ENCODE measurements around the gene EXOC6B.

EXOC6B gene

DNA sequence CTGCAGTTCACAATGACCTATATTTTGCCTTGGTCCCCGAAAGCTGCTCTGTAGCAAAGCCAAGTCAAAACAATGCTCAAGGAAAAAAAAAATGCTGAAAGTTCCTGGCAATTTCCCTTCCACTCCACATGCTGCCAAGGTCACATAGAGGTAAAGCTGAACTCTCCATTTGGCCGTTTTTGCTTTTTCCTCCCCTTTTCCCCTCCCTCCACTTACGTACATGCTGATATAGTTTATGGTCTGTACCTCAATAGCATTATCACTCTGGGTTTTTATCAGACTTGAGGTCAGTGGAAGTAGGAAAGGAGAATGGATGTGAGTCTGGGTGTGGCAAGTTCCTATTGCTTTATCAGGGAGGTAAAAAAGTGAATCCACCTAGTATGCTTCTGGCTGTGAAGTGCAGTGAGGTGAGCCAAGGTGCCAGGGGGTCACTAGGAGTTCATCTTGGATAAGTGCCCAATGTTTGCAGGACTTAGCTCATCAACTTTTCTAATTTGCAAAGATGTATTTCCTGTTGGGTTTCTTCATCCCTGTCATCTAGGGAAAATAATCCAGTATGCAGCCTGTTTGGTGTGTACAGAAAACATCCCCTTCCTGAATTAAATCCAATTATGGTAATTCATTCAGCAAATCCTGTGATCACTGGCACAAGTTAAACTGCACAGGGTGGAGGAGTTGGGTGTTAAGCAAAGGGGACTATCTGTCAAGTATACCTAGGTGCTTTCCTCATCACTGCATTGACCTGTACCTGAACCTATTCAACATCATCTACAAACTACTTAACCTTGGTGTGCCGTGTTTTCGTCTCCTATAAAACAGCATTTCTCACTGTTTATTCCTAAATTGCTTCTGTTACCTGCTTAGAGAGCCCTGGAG, 553.8 kb downstream of the EXOC6B start:
- no peak overlapping the region for H3K27ac ChIP-seq
- no peak for TF ChIP-seq ZFX (IDR thresholded peaks at IDR 0.05; ENCODE audit: borderline replicate concordance)
- TF ChIP-seq CTCF (IDR thresholded peaks at IDR 0.05), result no peak

DNA sequence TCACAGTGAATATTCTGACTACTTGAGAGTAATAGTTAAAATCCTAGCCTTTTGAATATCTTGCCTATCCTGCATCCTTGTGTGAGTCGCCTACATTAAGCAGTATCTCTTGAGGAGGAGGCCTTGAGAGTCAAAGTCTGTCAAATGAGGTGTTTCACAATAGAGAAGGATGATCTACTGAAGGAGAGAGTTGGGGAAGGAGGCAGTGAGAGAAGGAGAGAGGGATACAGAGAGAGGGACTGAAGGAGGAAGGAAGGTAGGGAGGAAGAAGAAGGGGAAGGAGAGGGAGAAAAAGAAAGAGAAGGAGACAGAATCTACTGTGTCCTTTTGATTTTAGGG, 554.6 kb downstream of the EXOC6B start:
- TF ChIP-seq CTCF (IDR thresholded peaks at IDR 0.05), result no peak
- TF ChIP-seq ZFX (IDR thresholded peaks at IDR 0.05; ENCODE audit: borderline replicate concordance), result no peak
- no peak overlapping the region for H3K27ac ChIP-seq

DNA sequence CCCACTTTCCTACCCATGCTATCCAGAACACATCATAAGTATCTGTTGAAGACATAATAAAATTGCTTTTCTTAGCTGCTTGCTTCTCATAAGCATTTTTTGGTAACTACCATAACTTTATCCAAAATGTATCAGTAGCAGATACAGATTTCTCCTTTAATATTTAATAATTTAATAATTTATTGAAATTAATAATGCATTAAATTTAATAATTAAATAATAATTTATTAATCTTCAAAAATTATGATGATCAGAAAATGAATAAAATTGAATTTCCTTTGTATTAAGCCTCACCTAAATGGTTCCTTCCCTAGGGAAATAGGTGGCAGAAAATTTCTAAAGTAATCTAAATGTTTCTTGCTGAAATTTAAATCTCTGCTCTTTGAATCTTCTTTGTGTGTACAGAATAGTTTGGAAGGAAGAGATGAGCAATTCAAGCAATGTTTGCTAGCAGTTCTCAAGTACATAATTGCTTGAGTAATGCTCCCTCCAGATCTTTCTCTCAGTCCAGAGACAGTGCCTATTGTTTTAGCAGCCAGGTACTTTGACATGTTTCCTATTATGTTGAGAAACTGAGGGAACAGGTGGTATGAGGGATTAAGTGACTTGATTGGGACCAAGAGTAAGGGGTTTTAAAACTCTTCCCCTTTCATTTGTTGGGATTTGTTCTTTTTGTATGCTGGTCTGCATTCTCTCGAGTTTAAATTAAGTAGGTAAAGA, 555.1 kb downstream of the EXOC6B start:
- no peak for TF ChIP-seq ZFX (IDR thresholded peaks at IDR 0.05; ENCODE audit: borderline replicate concordance)
- no peak overlapping the region for H3K27ac ChIP-seq

GRCh38 chr2:72263776-72264060, 562.1 kb downstream of the EXOC6B start:
- H3K27ac ChIP-seq, result no peak overlapping the region
- no peak for TF ChIP-seq ZFX (IDR thresholded peaks at IDR 0.05; ENCODE audit: borderline replicate concordance)
- no peak for TF ChIP-seq CTCF (IDR thresholded peaks at IDR 0.05)

DNA sequence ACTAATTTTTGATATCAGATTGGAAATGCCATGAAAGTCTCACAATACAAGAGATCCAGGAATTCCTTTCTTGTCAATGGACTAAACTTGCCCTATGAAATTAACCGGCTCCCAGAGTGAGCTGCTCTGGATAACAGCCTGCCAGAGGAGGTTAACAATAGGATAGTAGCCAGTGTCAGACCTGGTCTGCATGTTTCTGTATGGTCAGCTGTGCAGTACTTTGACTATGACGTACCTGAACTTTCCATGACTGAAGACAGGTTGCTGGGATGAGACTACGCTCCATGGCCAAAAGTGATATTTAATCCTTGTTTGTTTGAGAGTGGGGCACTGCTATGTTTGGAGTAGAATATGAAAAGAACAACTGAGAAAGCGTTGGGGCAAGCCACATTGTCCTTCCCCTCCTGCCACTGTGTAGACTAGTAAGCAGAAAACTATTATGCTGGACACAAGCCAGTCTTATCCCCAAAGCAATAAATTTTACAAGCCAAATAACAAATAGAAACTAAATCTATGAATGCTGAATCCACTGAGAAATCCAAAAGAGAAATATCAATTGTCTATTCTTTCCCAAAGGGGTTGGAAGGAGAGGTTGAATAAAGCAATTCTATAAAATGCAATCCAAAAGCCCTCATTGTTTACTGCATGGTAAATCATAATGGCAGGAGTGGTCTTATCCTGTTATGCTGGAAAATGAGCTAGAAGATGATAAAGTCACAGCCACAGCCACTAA, 562.6 kb downstream of the EXOC6B start:
- no peak overlapping the region for H3K27ac ChIP-seq
- TF ChIP-seq CTCF (IDR thresholded peaks at IDR 0.05) (no peak), ZFX (IDR thresholded peaks at IDR 0.05; ENCODE audit: borderline replicate concordance) (no peak)

DNA sequence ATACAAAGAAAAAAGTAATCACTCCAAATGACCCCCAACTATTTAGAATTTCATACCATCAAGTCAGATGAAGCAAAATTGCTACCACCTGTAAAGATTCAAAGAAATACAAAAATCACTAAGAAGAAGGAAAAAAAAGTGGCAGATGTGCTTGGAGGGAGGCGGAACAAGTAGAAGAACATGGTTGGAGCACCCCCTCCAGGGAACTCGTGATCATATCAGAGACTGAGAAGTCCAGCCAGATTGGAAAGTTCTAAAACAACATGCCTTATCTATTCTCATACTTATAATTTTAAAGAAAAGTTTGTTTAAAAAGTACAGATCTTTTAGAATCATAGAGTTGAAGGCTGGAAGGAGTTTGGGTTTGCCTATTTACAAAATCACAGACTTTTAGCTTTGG, 564.8 kb downstream of the EXOC6B start:
- TF ChIP-seq ZFX (IDR thresholded peaks at IDR 0.05; ENCODE audit: borderline replicate concordance), result no peak
- no peak for TF ChIP-seq CTCF (IDR thresholded peaks at IDR 0.05)
- no peak overlapping the region for H3K27ac ChIP-seq

DNA sequence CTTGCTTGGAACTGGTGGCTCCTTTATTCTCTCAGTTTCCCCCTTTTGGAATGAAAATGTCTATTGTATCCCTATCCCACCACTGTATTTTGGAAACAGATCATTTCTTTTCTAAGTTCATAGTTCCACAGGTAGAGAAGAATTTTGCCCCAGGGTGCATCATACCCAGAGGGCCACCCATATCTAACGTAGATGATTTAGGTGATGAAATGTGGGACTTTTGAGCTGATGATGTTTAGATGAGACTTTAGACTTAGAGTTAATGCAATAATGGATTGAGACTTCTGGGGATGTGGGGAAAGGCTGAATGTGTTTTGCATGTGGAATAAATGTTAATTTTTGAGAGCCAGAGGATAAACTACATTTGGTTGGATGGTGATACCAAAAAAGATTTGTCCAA, 570.3 kb downstream of the EXOC6B start:
- TF ChIP-seq CTCF (IDR thresholded peaks at IDR 0.05) (no peak), ZFX (IDR thresholded peaks at IDR 0.05; ENCODE audit: borderline replicate concordance) (no peak)

More for the DNA sequence above, 570.3 kb downstream of the EXOC6B start:
- no peak overlapping the region for H3K27ac ChIP-seq
